PFSK-1 (cell line): Measurements from ENCODE around the gene FUT6.

ENCODE experiments used
- FOXP2 ChIP-seq: optimal IDR thresholded peaks from 2 replicates; pipeline ENCODE3; 2011; ENCODE audit warnings: borderline replicate concordance, control low read depth, inconsistent platforms; ENCODE audit not compliant: insufficient read depth; ENCODE audit errors: extremely low read length, extremely low read depth
- POLR2AphosphoS5 ChIP-seq: IDR thresholded peaks from 2 replicates; pipeline ENCODE4 v1.6.1; 2012; ENCODE audit warnings: low read depth, mild to moderate bottlenecking, control low read depth, low read length, moderate library complexity
- SIN3A ChIP-seq: IDR thresholded peaks from 2 replicates; pipeline ENCODE4 v1.6.1; 2012; ENCODE audit warnings: mild to moderate bottlenecking, low read length, moderate library complexity, borderline replicate concordance; ENCODE audit not compliant: insufficient read depth

DNA sequence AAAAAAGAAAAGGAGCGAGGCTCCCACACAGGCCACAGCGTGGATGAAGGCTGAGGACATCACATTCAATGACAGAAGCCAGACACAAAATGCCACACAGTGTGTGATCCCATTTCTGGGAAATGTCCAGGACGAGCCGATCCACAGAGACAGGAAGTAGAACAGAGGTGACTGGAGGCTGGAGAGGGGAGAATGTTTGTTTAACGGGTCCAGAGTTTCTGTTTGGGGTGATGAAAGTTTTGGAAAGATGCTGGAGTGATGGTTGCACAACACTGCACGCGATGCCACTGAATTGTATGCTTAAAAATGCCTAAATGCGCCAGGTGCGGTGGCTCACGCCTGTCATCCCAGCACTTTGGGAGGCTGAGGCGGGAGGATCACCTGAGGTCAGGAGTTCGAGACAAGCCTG, 31.5 kb upstream of the FUT6 start:
- TF ChIP-seq POLR2AphosphoS5 (no peak), FOXP2 (no peak), SIN3A (no peak)
